HG03565 (cell line): ENCODE measurements around the gene STX1B.
A peak's percentile ranks its signal among the peaks of the same experiment; 100 is the strongest.

Experiments
- ATAC-seq: cut with Tn5 transposase; IDR thresholded peaks from one replicate; pipeline ENCODE4 v1.9.1; 2021; ENCODE audit warnings: mild to moderate bottlenecking, moderate library complexity; ENCODE audit not compliant: unreplicated experiment

The STX1B gene

GRCh38 chr16:30980434-30980833 is 30.0 kb downstream of the STX1B start:
- no peak for ATAC-seq

- ATAC-seq, result no peak
Observed at GRCh38 chr16:30980023-30980371, 30.4 kb downstream of the STX1B start.

- no peak for ATAC-seq
Observed at GRCh38 chr16:30979170-30980022, 31.0 kb downstream of the STX1B start.

GRCh38 chr16:30977502-30977901 is 32.9 kb downstream of the STX1B start:
- no peak for ATAC-seq

GRCh38 chr16:30976486-30976885 is 34.0 kb downstream of the STX1B start:
- ATAC-seq, result no peak

- ATAC-seq, result no peak
Observed at GRCh38 chr16:30974348-30974747, 36.1 kb downstream of the STX1B start.

GRCh38 chr16:30972872-30973271 is 37.6 kb downstream of the STX1B start:
- ATAC-seq, result no peak

GRCh38 chr16:30971298-30971697 is 39.1 kb downstream of the STX1B start:
- no peak for ATAC-seq

- no peak for ATAC-seq
Observed at GRCh38 chr16:30969246-30969842, 41.1 kb downstream of the STX1B start.

- ATAC-seq, result no peak
Observed at GRCh38 chr16:30967795-30968194, 42.6 kb downstream of the STX1B start.

GRCh38 chr16:30966033-30966619 is 44.3 kb downstream of the STX1B start:
- no peak for ATAC-seq

GRCh38 chr16:30965436-30965835 is 45.0 kb downstream of the STX1B start:
- no peak for ATAC-seq

GRCh38 chr16:30964574-30965226 is 45.7 kb downstream of the STX1B start:
- no peak for ATAC-seq

- ATAC-seq, result no peak
Observed at GRCh38 chr16:30963925-30964511, 46.4 kb downstream of the STX1B start.

GRCh38 chr16:30961384-30961783 is 49.1 kb downstream of the STX1B start:
- ATAC-seq, result no peak

GRCh38 chr16:30958175-30959079 is 52.0 kb downstream of the STX1B start:
- no peak for ATAC-seq

GRCh38 chr16:30957456-30958174 is 52.8 kb downstream of the STX1B start, which contains the start of gene SETD1A:
SETD1A (plus strand) TSS chr16:30957754; CDS start chr16:30958732, 978 bp downstream.
- ATAC-seq, result peak; percentile 47

- peak; percentile 22 for ATAC-seq
Observed at GRCh38 chr16:30956601-30957455, 53.6 kb downstream of the STX1B start.

- ATAC-seq, result no peak
Observed at GRCh38 chr16:30954993-30955392, 55.4 kb downstream of the STX1B start.
